Panc1 (cell line): ENCODE results near the gene UCN3. TPM values are rescaled to one million over a fixed set of nuclear protein-coding genes. Genes with fewer than 3 reads are reported as not detected.

Experiments used
- ATAC-seq: fragments of 200-7000 bp; cut with Tn5 transposase; 2 replicates; pipeline ENCODE4 v1.9.1; 2020; ENCODE audit warnings: mild to moderate bottlenecking, moderate library complexity
- BruUV-seq: library from RNA; stranded (reverse); fragments of 400-500 nt; replicated peaks from 2 replicates; lab custom pipeline; 2021; lab: Mats Ljungman, UMichigan
- CTCF ChIA-PET: fragments of 300-600 bp; sonication (Branson Sonifier 250); formaldehyde crosslinking; loops from one replicate; lab custom pipeline; 2022; ENCODE audit warnings: antibody characterized with exemption; lab: Charles Lee
- POLR2A ChIA-PET: fragments of 300-600 bp; sonication (Branson Sonifier 250); formaldehyde crosslinking; loops from one replicate; lab custom pipeline; 2022; ENCODE audit warnings: antibody characterized with exemption; lab: Charles Lee
- DNase-seq: peaks from one replicate; pipeline ENCODE4 v3.0.0-alpha.2; 2010; ENCODE audit warnings: low read depth, low spot score
- H3K27ac ChIP-seq: 2 replicates; pipeline ENCODE4 v1.5.1; 2011; ENCODE audit warnings: mild to moderate bottlenecking, low read length, inconsistent platforms
- H3K27me3 ChIP-seq: fragments of 200-500 bp; sonication (Bioruptor generic); 2 replicates; pipeline ENCODE4 v1.6.0; 2014; ENCODE audit warnings: low read length, inconsistent platforms; ENCODE audit not compliant: control insufficient read depth, insufficient read depth
- H3K36me3 ChIP-seq: fragments of 200-500 bp; sonication (Bioruptor generic); 2 replicates; pipeline ENCODE4 v1.5.1; 2014; ENCODE audit warnings: inconsistent platforms, mild to moderate bottlenecking, low read length, moderate library complexity; ENCODE audit not compliant: control insufficient read depth, insufficient read depth
- H3K4me1 ChIP-seq: 2 replicates; pipeline ENCODE4 v1.5.1; 2011; ENCODE audit warnings: inconsistent platforms, mild to moderate bottlenecking, low read length, moderate library complexity; ENCODE audit not compliant: control insufficient read depth, insufficient read depth
- H3K4me3 ChIP-seq, 2 experiments: 2 replicates each; pipeline ENCODE4 v1.5.1; 2011 to 2012; ENCODE audit warnings: low read depth in 2 of 2, low read length in 2 of 2, mild to moderate bottlenecking in 2 of 2, inconsistent platforms in 1 of 2, moderate library complexity in 1 of 2
- H3K9me3 ChIP-seq: fragments of 200-500 bp; sonication (Bioruptor generic); 2 replicates; pipeline ENCODE4 v1.5.1; 2014; ENCODE audit warnings: low read depth, mild to moderate bottlenecking, inconsistent platforms, low read length, moderate library complexity; ENCODE audit not compliant: control insufficient read depth, insufficient read depth
- POLR2AphosphoS5 ChIP-seq: IDR thresholded peaks from 2 replicates; pipeline ENCODE4 v1.6.1; 2012; ENCODE audit warnings: mild to moderate bottlenecking, low read depth, low read length, moderate library complexity
- SIN3A ChIP-seq: IDR thresholded peaks from 2 replicates; pipeline ENCODE4 v1.6.1; 2012; ENCODE audit warnings: low read depth, mild to moderate bottlenecking, low read length, moderate library complexity, borderline replicate concordance; ENCODE audit not compliant: insufficient read depth
- TCF7L2 ChIP-seq: IDR thresholded peaks from 2 replicates; pipeline ENCODE4 v1.6.1; 2011; ENCODE audit warnings: mild to moderate bottlenecking, low read depth, low read length, inconsistent platforms
- in situ Hi-C: cut with HindIII; loops from 2 replicates; pipeline ENCODE4 v1.10.0; 2016; ENCODE audit warnings: low sequenced_read_pairs, low pct_unique_long_range_greater_than_20kb
- intact Hi-C: fragments of 100-400 bp; cut with micrococcal nuclease; formaldehyde crosslinking; loops from one replicate; pipeline ENCODE4 v1.10.0; 2022; ENCODE audit not compliant: unreplicated experiment
- total RNA-seq: library from RNA; stranded (reverse); gene quantifications from one replicate; pipeline ENCODE4 v1.2.1, GENCODE V29; 2021; ENCODE audit not compliant: unreplicated experiment
- TF ChIP-seq, protein P1 (sequence below): fragments of 450-650 bp; IDR thresholded peaks from 2 replicates; pipeline ENCODE4 v1.5.1; 2017; ENCODE audit warnings: mild to moderate bottlenecking
- TF ChIP-seq, protein P2 (sequence below), 2 experiments: IDR thresholded peaks; 2 replicates each; pipeline ENCODE4 v1.6.1; 2011 to 2012; ENCODE audit warnings: low read depth in 2 of 2, control low read depth in 1 of 2, low read length in 1 of 2, mild to moderate bottlenecking in 1 of 2, moderate library complexity in 1 of 2; ENCODE audit not compliant: insufficient read depth in 1 of 2

Gene UCN3
- total RNA-seq, 1 experiment from 2014 or later, result not detected

DNA sequence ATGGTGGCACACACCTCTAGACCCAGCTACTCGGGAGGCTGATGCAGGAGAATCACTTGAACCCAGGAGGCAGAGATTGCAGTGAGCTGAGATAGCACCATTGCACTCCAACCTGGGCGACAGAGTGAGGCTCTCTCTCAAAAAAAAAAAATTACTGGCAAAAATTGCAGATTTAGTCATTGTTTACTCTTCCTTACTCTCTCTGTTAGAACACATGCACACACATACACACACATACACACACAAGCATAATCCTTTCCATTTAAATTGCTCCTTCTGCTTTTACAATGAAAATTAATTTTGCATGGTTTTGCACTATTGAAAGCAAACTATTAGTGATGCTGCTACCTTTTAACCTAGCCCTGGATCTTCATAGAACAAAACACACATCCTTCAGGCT, 15.4 kb upstream of the UCN3 start:
- H3K9me3 ChIP-seq, result no peaks in the 10 kb centered on the region
- H3K27ac ChIP-seq, result no peak overlapping the region
- ChIA-PET POLR2A (no interaction called here), CTCF (no interaction called here)
- in situ Hi-C loops (no loop called here), intact Hi-C loops (no loop called here)
- no peak overlapping the region for H3K4me3 ChIP-seq
- H3K27me3 ChIP-seq, result no peaks in the 10 kb centered on the region; the same call in 1 of the 2 replicates
- H3K36me3 ChIP-seq, result no peaks in the 10 kb centered on the region
- DNase-seq (no peak), ATAC-seq (no peak)
- no peaks in the 10 kb centered on the region for H3K4me1 ChIP-seq
- TF ChIP-seq SIN3A (no peak), TCF7L2 (no peak), POLR2AphosphoS5 (no peak)
- TF ChIP-seq, protein P1, sequence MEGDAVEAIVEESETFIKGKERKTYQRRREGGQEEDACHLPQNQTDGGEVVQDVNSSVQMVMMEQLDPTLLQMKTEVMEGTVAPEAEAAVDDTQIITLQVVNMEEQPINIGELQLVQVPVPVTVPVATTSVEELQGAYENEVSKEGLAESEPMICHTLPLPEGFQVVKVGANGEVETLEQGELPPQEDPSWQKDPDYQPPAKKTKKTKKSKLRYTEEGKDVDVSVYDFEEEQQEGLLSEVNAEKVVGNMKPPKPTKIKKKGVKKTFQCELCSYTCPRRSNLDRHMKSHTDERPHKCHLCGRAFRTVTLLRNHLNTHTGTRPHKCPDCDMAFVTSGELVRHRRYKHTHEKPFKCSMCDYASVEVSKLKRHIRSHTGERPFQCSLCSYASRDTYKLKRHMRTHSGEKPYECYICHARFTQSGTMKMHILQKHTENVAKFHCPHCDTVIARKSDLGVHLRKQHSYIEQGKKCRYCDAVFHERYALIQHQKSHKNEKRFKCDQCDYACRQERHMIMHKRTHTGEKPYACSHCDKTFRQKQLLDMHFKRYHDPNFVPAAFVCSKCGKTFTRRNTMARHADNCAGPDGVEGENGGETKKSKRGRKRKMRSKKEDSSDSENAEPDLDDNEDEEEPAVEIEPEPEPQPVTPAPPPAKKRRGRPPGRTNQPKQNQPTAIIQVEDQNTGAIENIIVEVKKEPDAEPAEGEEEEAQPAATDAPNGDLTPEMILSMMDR, result no peak
- TF ChIP-seq, protein P2, sequence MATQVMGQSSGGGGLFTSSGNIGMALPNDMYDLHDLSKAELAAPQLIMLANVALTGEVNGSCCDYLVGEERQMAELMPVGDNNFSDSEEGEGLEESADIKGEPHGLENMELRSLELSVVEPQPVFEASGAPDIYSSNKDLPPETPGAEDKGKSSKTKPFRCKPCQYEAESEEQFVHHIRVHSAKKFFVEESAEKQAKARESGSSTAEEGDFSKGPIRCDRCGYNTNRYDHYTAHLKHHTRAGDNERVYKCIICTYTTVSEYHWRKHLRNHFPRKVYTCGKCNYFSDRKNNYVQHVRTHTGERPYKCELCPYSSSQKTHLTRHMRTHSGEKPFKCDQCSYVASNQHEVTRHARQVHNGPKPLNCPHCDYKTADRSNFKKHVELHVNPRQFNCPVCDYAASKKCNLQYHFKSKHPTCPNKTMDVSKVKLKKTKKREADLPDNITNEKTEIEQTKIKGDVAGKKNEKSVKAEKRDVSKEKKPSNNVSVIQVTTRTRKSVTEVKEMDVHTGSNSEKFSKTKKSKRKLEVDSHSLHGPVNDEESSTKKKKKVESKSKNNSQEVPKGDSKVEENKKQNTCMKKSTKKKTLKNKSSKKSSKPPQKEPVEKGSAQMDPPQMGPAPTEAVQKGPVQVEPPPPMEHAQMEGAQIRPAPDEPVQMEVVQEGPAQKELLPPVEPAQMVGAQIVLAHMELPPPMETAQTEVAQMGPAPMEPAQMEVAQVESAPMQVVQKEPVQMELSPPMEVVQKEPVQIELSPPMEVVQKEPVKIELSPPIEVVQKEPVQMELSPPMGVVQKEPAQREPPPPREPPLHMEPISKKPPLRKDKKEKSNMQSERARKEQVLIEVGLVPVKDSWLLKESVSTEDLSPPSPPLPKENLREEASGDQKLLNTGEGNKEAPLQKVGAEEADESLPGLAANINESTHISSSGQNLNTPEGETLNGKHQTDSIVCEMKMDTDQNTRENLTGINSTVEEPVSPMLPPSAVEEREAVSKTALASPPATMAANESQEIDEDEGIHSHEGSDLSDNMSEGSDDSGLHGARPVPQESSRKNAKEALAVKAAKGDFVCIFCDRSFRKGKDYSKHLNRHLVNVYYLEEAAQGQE (IDR thresholded peaks at IDR 0.05; ENCODE audit: insufficient read depth in 1 of 2, low read depth in 2 of 2, low read length in 1 of 2), result no peak
- no TSS peak for BruUV-seq

DNA sequence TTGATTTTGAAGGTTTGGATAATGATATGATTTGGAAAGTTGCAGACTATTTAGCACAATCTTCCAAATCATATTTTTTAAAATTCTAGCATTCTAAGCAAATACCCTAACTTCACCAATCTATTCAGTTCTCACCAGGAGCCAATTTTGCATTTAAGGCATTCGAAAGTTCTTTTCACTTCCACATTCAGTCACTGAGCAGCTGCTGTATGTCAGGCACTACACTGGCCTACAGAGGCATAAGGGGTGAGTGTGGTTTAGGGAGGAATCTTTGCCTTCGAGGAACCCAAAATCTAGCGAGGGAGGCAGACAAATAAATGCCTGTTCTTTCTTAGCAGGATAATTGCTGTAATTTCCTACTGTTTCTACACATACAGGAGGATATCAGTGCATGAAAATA, 10.7 kb upstream of the UCN3 start:
- Histone ChIP-seq H3K4me3 (no peak overlapping the region), H3K27ac (no peak overlapping the region), H3K9me3 (no peaks in the 10 kb centered on the region), H3K27me3 (no peaks in the 10 kb centered on the region), H3K4me1 (no peaks in the 10 kb centered on the region), H3K36me3 (no peaks in the 10 kb centered on the region)
- CTCF ChIA-PET, result no interaction called here
- intact Hi-C loops (no loop called here), in situ Hi-C loops (no loop called here)
- DNase-seq (no peak), ATAC-seq (no peak)
- no TSS peak for BruUV-seq
- no peak for TF ChIP-seq TCF7L2
- TF ChIP-seq POLR2AphosphoS5, result no peak
- TF ChIP-seq, protein P1, result no peak
- TF ChIP-seq, protein P2 (IDR thresholded peaks at IDR 0.05; ENCODE audit: insufficient read depth in 1 of 2, low read depth in 2 of 2, low read length in 1 of 2), result no peak
- no peak for TF ChIP-seq SIN3A
- POLR2A ChIA-PET, result no interaction called here
